GM12874 (cell line): ENCODE measurements around the gene CRACR2A.

Experiments
- CTCF ChIP-seq: IDR thresholded peaks from 2 replicates; pipeline ENCODE4 v1.5.1; 2011; ENCODE audit warnings: low read depth, mild to moderate bottlenecking, control low read depth, low read length, moderate library complexity; ENCODE audit not compliant: insufficient read depth

Gene CRACR2A

DNA sequence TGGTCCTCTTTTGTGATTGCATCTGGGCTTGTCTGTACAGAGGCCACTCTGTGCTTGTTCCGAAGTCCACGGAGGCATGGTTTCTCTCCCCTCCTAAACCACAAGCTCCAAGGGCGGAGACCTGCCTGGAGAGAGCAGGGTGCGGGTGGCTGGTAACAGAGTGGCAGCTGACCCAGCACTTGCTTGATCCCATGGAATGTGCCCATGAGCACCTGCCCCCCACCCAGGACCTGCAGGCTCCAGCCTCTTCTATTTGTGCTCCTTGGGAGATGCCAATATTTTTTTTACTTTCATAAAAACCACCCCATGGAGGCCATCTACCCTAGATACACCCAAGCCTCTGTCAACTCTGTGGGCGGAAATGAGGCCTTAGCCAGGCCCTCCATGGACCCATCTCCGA, 157.2 kb downstream of the CRACR2A start:
- no peak for TF ChIP-seq CTCF

- no peak for TF ChIP-seq CTCF
Observed at GRCh38 chr12:3594966-3595365, 157.9 kb downstream of the CRACR2A start.

- TF ChIP-seq CTCF: no peak
Observed at GRCh38 chr12:3593906-3594483, 158.9 kb downstream of the CRACR2A start.

- no peak for TF ChIP-seq CTCF
Observed at GRCh38 chr12:3592856-3593625, 159.9 kb downstream of the CRACR2A start.

DNA sequence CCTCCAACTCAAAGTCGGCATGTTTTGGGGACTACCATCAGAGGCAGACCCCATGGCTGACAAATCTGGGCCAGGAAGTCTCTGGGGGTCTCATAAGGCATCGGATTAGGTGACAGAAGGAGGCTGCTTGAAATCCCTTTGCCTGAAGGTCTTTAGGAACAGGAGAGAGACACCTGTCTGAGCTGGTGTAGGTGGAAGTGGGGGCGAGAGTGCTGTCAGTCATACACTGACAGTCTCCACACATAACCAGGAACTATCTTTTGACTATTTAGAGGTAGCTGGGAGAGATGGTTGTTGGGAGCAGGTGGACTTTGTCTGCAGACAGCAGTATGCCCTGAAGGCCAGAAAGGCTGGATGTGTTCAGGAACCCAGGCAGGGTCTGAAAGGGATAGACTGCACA, 163.2 kb downstream of the CRACR2A start:
- TF ChIP-seq CTCF: no peak

GRCh38 chr12:3587402-3588013, 165.4 kb downstream of the CRACR2A start:
- no peak for TF ChIP-seq CTCF

GRCh38 chr12:3583656-3584334, 169.1 kb downstream of the CRACR2A start:
- no peak for TF ChIP-seq CTCF
